Kidney capillary endothelial cell (primary cell): ENCODE measurements around the gene TJP2.

Source experiments
- DNase-seq: peaks from one replicate; pipeline ENCODE4 v3.0.0-alpha.2; 2018; ENCODE audit warnings: low spot score

The TJP2 gene

GRCh38 chr9:69191231-69191630, 17.2 kb downstream of the TJP2 start:
- DNase-seq: no peak

- DNase-seq: no peak
Observed at GRCh38 chr9:69192214-69192613, 18.1 kb downstream of the TJP2 start.

- DNase-seq: no peak
Observed at GRCh38 chr9:69193685-69194032, 19.6 kb downstream of the TJP2 start.

GRCh38 chr9:69194702-69195418, 20.8 kb downstream of the TJP2 start:
- DNase-seq: no peak

- DNase-seq: no peak
Observed at GRCh38 chr9:69195668-69196067, 21.6 kb downstream of the TJP2 start.

GRCh38 chr9:69197687-69198086, 23.6 kb downstream of the TJP2 start:
- DNase-seq: no peak

- no peak for DNase-seq
Observed at GRCh38 chr9:69198521-69199220, 24.6 kb downstream of the TJP2 start.

GRCh38 chr9:69199769-69200470, 25.8 kb downstream of the TJP2 start:
- no peak for DNase-seq

- DNase-seq: no peak
Observed at GRCh38 chr9:69202556-69202955, 28.5 kb downstream of the TJP2 start.

GRCh38 chr9:69204326-69204725, 30.2 kb downstream of the TJP2 start:
- no peak for DNase-seq

GRCh38 chr9:69204849-69205248, 30.8 kb downstream of the TJP2 start:
- DNase-seq: no peak

- no peak for DNase-seq
Observed at GRCh38 chr9:69206047-69206446, 32.0 kb downstream of the TJP2 start.

GRCh38 chr9:69207503-69207902, 33.4 kb downstream of the TJP2 start:
- no peak for DNase-seq

GRCh38 chr9:69211424-69212036, 37.5 kb downstream of the TJP2 start:
- no peak for DNase-seq

GRCh38 chr9:69213647-69214046, 39.6 kb downstream of the TJP2 start:
- no peak for DNase-seq

- no peak for DNase-seq
Observed at GRCh38 chr9:69214939-69215338, 40.9 kb downstream of the TJP2 start.

- DNase-seq: no peak
Observed at GRCh38 chr9:69215774-69216485, 41.9 kb downstream of the TJP2 start.

- DNase-seq: no peak
Observed at GRCh38 chr9:69218166-69218565, 44.1 kb downstream of the TJP2 start.

- no peak for DNase-seq
Observed at GRCh38 chr9:69221036-69221435, 47.0 kb downstream of the TJP2 start.

- no peak for DNase-seq
Observed at GRCh38 chr9:69222970-69223369, 48.9 kb downstream of the TJP2 start.

GRCh38 chr9:69223605-69224004, 49.5 kb downstream of the TJP2 start:
- DNase-seq: peak; percentile 43

- DNase-seq: no peak
Observed at GRCh38 chr9:69229367-69229766, 55.3 kb downstream of the TJP2 start.
